ENCODE data around the gene LEAP2. TPM values are rescaled to one million over a fixed set of nuclear protein-coding genes. Genes with fewer than 3 reads are reported as not detected.
"Not testable (repeated sequence)": the region's sequence is repeated elsewhere in the genome, so short reads cannot be mapped to it uniquely, and the experiment has no call there.

LEAP2 gene
- polyA plus RNA-seq, 1 donor = 2.2 TPM

GRCh38 chr5:132840896-132841295 lies 32.6 kb upstream of the LEAP2 start:
- DNase-seq (ENCODE audit: low read depth) = no peak

- no peak for DNase-seq (ENCODE audit: low read depth)
These were observed 32.2 kb upstream of the LEAP2 start for GRCh38 chr5:132841305-132841704.

- DNase-seq (ENCODE audit: low read depth) = no peak
These were observed 25.2 kb upstream of the LEAP2 start for GRCh38 chr5:132848270-132848669.

- no peak for DNase-seq (ENCODE audit: low read depth)
These were observed 24.1 kb upstream of the LEAP2 start for GRCh38 chr5:132849347-132849746.

- DNase-seq (ENCODE audit: low read depth) = no peak
These were observed 23.4 kb upstream of the LEAP2 start for GRCh38 chr5:132850066-132850465.

- DNase-seq (ENCODE audit: low read depth) = no peak
These were observed 20.1 kb upstream of the LEAP2 start for GRCh38 chr5:132853323-132853722.

- no peak for DNase-seq (ENCODE audit: low read depth)
These were observed 19.7 kb upstream of the LEAP2 start for GRCh38 chr5:132853790-132854189.

GRCh38 chr5:132854301-132854700 lies 19.2 kb upstream of the LEAP2 start:
- no peak for DNase-seq (ENCODE audit: low read depth)

GRCh38 chr5:132854992-132855391 lies 18.5 kb upstream of the LEAP2 start:
- DNase-seq (ENCODE audit: low read depth) = not testable (repeated sequence)

GRCh38 chr5:132856011-132856410 lies 17.5 kb upstream of the LEAP2 start:
- no peak for DNase-seq (ENCODE audit: low read depth)

- DNase-seq (ENCODE audit: low read depth) = no peak
These were observed 13.5 kb upstream of the LEAP2 start for GRCh38 chr5:132859889-132860437.

GRCh38 chr5:132860742-132861141 lies 12.7 kb upstream of the LEAP2 start:
- no peak for DNase-seq (ENCODE audit: low read depth)

- DNase-seq (ENCODE audit: low read depth) = no peak
These were observed 7.7 kb upstream of the LEAP2 start for GRCh38 chr5:132865668-132866341.

- DNase-seq (ENCODE audit: low read depth) = peak; percentile 100
These were observed 7.0 kb upstream of the LEAP2 start, which contains the start of the genes GDF9 and UQCRQ for GRCh38 chr5:132866342-132867045. Gene GDF9, minus strand, starts transcription at chr5:132866469. Its CDS starts 1,936 bp downstream, at chr5:132864533. Gene UQCRQ, plus strand, starts transcription at chr5:132866642. Its CDS starts 240 bp downstream, at chr5:132866882.

GRCh38 chr5:132867046-132867451 lies 6.4 kb upstream of the LEAP2 start:
- DNase-seq (ENCODE audit: low read depth) = no peak

GRCh38 chr5:132868754-132869153 lies 4.7 kb upstream of the LEAP2 start:
- no peak for DNase-seq (ENCODE audit: low read depth)

- no peak for DNase-seq (ENCODE audit: low read depth)
These were observed 2.7 kb upstream of the LEAP2 start for GRCh38 chr5:132870801-132871200.

GRCh38 chr5:132871459-132872284 lies 1.8 kb upstream of the LEAP2 start:
- no peak for DNase-seq (ENCODE audit: low read depth)

GRCh38 chr5:132872788-132873118 lies 715 bp upstream of the LEAP2 start:
- DNase-seq (ENCODE audit: low read depth) = no peak

- DNase-seq (ENCODE audit: low read depth) = no peak
These were observed 433 bp downstream of the LEAP2 start for GRCh38 chr5:132873930-132874271.

- no peak for DNase-seq (ENCODE audit: low read depth)
These were observed 2.7 kb downstream of the LEAP2 start for GRCh38 chr5:132876020-132876759.

- no peak for DNase-seq (ENCODE audit: low read depth)
These were observed 4.0 kb downstream of the LEAP2 start for GRCh38 chr5:132877466-132877865.
